Body of pancreas (tissue), 4 donors: ENCODE data around the gene RXRG. TPM values are rescaled to one million over a fixed set of nuclear protein-coding genes. Genes with fewer than 3 reads are reported as not detected.

Experiments used
- ATAC-seq: fragments of 150-250 bp; one replicate; pipeline ENCODE4 v1.9.1; 2016
- DNase-seq, 4 donors: peaks; one replicate each; pipeline ENCODE4 v3.0.0-alpha.2; 2019
- H3K27ac ChIP-seq, 4 donors: fragments of 200-600 bp; sonication (generic); 1 replicate in 3 of 4; 2 replicates in 1 of 4; pipeline versions ENCODE4 v1.5.1 to v1.6.1; 2016 to 2019; ENCODE audit warnings: mild to moderate bottlenecking in 1 of 4, mixed read lengths in 1 of 4, moderate library complexity in 1 of 4
- H3K27me3 ChIP-seq, 2 donors: fragments of 200-600 bp; sonication (generic); one replicate each; pipeline ENCODE4 v1.6.0; 2016; ENCODE audit warnings: mild to moderate bottlenecking in 1 of 2
- H3K36me3 ChIP-seq, 2 donors: fragments of 200-600 bp; sonication (generic); replicated peaks in 1 of 2; 2 replicates each; pipeline ENCODE4 v1.5.1; 2016; ENCODE audit warnings: low read depth in 2 of 2; ENCODE audit not compliant: insufficient read depth in 1 of 2
- H3K4me1 ChIP-seq: fragments of 200-600 bp; sonication (generic); one replicate; pipeline ENCODE4 v1.6.0; 2016
- H3K4me3 ChIP-seq, 2 donors: fragments of 200-600 bp; sonication (generic); 1 replicate in 1 of 2; 2 replicates in 1 of 2; pipeline ENCODE4 v1.5.1; 2016 to 2019
- H3K9me3 ChIP-seq, 3 donors: fragments of 200-600 bp; sonication (generic); 1 replicate in 2 of 3; 2 replicates in 1 of 3; pipeline ENCODE4 v1.5.1; 2016
- POLR2A ChIP-seq, 3 donors: fragments of 450-650 bp; IDR thresholded peaks; one replicate each; pipeline ENCODE4 v1.6.1; 2016; ENCODE audit warnings: antibody characterized with exemption in 3 of 3, mild to moderate bottlenecking in 2 of 3
- WGBS, 2 donors: methylation state at CpG; one replicate each; pipeline ENCODE4 v1.1.5; 2017; 5-methylcytosine and 5-hydroxymethylcytosine counted together
- intact Hi-C: fragments of 100-400 bp; cut with DNase I; formaldehyde crosslinking; loops from one replicate; pipeline ENCODE4 v1.15.1; 2023
- total RNA-seq, 2 donors: library from RNA; depleted of rRNA; stranded (reverse); fragments of >200 nt; gene quantifications; one replicate each; pipeline ENCODE4 v1.1.0, GENCODE V29; 2016
- TF ChIP-seq, protein P1 (sequence below), 7 experiments: fragments of 450-650 bp in 4 of 7; fragments of 200-600 bp in 3 of 7; sonication (generic) in 3 of 7; IDR thresholded peaks; one replicate each; pipeline ENCODE4 v1.5.1; 2016 to 2019; ENCODE audit warnings: antibody characterized with exemption in 7 of 7

The RXRG gene
- total RNA-seq, 2 donors from 2014 or later: 2.6 TPM; not detected in 1

DNA sequence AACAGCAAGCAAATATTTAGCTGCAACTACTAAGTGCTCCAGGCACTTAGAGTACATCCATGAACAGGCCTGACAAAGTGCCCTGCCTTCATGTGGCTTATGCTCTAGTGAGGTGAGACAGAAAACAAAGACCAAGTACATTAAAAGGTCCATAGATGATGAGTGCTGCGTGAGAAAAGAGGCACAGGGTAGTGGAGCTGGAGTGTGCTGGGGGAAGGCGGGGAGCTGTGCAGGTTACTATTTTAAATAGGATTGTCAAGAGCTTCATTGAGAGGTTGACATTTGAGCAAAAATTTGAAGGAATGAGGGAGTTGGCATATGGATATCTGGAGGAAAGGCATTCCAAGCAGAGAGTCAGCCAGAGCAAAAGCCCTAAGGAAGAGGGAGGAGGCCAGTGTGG lies 29.3 kb upstream of the RXRG start:
- Histone ChIP-seq H3K27me3 (no peaks in the 10 kb centered on the region), H3K4me3 (no peak overlapping the region), H3K36me3 (no peaks in the 10 kb centered on the region), H3K27ac (no peak overlapping the region), H3K9me3 (no peaks in the 10 kb centered on the region), H3K4me1 (no peaks in the 10 kb centered on the region)
- no peak for TF ChIP-seq POLR2A (IDR thresholded peaks at IDR 0.05)
- TF ChIP-seq, protein P1, sequence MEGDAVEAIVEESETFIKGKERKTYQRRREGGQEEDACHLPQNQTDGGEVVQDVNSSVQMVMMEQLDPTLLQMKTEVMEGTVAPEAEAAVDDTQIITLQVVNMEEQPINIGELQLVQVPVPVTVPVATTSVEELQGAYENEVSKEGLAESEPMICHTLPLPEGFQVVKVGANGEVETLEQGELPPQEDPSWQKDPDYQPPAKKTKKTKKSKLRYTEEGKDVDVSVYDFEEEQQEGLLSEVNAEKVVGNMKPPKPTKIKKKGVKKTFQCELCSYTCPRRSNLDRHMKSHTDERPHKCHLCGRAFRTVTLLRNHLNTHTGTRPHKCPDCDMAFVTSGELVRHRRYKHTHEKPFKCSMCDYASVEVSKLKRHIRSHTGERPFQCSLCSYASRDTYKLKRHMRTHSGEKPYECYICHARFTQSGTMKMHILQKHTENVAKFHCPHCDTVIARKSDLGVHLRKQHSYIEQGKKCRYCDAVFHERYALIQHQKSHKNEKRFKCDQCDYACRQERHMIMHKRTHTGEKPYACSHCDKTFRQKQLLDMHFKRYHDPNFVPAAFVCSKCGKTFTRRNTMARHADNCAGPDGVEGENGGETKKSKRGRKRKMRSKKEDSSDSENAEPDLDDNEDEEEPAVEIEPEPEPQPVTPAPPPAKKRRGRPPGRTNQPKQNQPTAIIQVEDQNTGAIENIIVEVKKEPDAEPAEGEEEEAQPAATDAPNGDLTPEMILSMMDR (IDR thresholded peaks at IDR 0.05): no peak
- intact Hi-C loops: no loop called here
- WGBS, 2 donors: 73 to 89% methylated on average over 2 of the region's 2 CpGs
- no peak for DNase-seq
- no peak for ATAC-seq

DNA sequence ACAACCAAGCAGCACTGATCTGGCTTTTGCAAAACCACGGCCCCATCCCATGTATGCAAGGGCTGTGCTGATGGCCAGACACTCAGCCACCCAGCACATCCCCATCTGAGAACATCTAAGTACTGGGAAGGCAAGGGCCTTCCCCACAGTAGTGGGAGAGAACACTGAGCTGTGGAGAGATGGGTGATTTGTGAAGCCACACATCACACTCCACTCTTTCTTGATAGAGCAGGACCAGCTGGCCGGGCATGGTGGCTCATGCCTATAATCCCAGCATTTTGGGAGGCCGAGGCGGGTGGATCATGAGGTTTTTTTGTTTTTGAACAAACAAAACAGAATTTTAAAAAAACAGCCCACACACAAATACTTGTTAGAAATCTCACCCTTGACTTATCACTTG lies 28.2 kb upstream of the RXRG start:
- no peak overlapping the region for H3K27ac ChIP-seq
- no peak overlapping the region for H3K4me3 ChIP-seq
- H3K4me1 ChIP-seq: no peaks in the 10 kb centered on the region
- DNase-seq (no peak), ATAC-seq (no peak)
- intact Hi-C loops: no loop called here
- TF ChIP-seq POLR2A (IDR thresholded peaks at IDR 0.05): no peak
- TF ChIP-seq, protein P1 (IDR thresholded peaks at IDR 0.05): no peak
- H3K9me3 ChIP-seq: no peaks in the 10 kb centered on the region
- no peaks in the 10 kb centered on the region for H3K36me3 ChIP-seq
- no peaks in the 10 kb centered on the region for H3K27me3 ChIP-seq
- 69 to 70% methylated on average over 4 of the region's 4 CpGs for WGBS, 2 donors

DNA sequence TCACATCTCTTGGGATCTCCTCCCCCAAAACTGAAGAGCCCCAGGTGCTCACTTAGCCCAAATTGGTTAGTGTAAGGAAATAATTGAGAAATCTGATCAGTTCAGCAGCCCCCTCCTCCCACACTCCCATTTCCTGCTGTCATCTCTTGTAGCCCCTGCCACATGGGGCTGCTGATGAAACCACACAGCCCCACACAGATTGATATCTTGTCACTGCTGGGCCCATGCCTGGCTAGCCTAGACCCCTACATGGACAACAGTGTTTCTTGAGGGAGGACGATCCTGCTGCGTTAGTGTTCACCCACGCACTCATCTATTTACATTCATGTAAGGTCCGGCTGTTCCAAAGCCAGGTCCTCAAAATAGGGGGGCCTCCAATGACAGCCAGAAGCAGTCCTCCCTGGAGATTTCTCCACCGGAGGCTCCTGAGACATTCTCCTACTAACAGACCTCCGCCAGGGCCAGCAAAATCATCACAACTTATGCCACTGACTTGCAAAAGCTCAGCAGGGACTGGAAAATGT lies 23.9 kb upstream of the RXRG start:
- DNase-seq (no peak), ATAC-seq (no peak)
- TF ChIP-seq POLR2A (IDR thresholded peaks at IDR 0.05): no peak
- TF ChIP-seq, protein P1 (IDR thresholded peaks at IDR 0.05): no peak
- H3K4me3 ChIP-seq: no peak overlapping the region
- H3K36me3 ChIP-seq: no peaks in the 10 kb centered on the region
- H3K9me3 ChIP-seq: no peaks in the 10 kb centered on the region
- no peaks in the 10 kb centered on the region for H3K4me1 ChIP-seq
- 71 to 82% methylated on average over 4 to 6 of the region's 6 CpGs for WGBS, 2 donors
- H3K27ac ChIP-seq: no peak overlapping the region
- intact Hi-C loops: no loop called here
- no peaks in the 10 kb centered on the region for H3K27me3 ChIP-seq

DNA sequence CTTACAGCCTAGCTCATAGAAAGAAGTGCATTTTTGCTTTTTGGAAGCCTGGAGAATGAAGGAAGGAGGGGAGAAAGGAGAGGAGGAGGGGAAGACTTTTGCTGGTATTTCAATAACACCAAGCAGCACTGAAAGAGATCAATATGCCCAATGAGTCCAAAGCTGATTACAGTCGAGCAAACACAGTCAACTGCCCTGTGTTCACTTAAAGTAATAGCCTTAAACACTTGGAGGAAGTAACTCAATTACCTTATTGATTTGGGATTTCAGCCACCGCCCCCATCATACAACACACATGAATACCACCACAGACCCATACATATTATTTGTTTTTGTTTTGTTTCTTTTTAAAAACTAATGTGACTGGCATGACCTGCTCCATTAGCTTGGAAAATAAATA lies 23.3 kb upstream of the RXRG start:
- DNase-seq (no peak), ATAC-seq (no peak)
- H3K9me3 ChIP-seq: no peaks in the 10 kb centered on the region
- no peaks in the 10 kb centered on the region for H3K27me3 ChIP-seq
- H3K27ac ChIP-seq: no peak overlapping the region
- H3K36me3 ChIP-seq: no peaks in the 10 kb centered on the region
- intact Hi-C loops: no loop called here
- H3K4me3 ChIP-seq: no peak overlapping the region
- H3K4me1 ChIP-seq: no peaks in the 10 kb centered on the region
- 25 to 26% methylated on average over 2 of the region's 2 CpGs for WGBS, 2 donors
- TF ChIP-seq, protein P1 (IDR thresholded peaks at IDR 0.05): no peak
- no peak for TF ChIP-seq POLR2A (IDR thresholded peaks at IDR 0.05)

DNA sequence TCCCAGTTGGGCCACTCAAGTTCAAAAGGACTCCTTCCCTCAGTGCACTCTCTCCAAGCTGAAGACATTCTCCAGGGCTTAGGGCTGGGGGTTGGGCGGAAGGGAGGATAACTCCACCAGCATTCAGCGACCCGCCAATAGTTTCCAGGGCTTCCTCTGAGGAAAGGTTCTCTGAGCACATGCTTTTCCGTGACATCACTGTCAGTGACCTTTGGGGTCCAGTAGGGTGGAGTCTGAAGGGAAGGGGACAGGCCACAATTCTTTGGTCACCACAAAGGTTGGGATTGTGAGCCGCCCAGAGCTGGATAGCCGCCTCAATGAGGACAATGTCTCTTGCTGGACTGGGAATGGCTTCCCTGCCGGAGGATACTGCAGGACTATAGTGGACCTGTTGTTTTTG lies 22.8 kb upstream of the RXRG start:
- DNase-seq (no peak), ATAC-seq (no peak)
- WGBS, 2 donors: 71 to 74% methylated on average over 5 to 7 of the region's 7 CpGs
- H3K36me3 ChIP-seq: no peaks in the 10 kb centered on the region
- no peak for TF ChIP-seq POLR2A (IDR thresholded peaks at IDR 0.05)
- TF ChIP-seq, protein P1 (IDR thresholded peaks at IDR 0.05): no peak
- no peak overlapping the region for H3K27ac ChIP-seq
- H3K9me3 ChIP-seq: no peaks in the 10 kb centered on the region
- no peak overlapping the region for H3K4me3 ChIP-seq
- intact Hi-C loops: no loop called here
- H3K27me3 ChIP-seq: no peaks in the 10 kb centered on the region
- H3K4me1 ChIP-seq: no peaks in the 10 kb centered on the region
